K562 (cell line): ENCODE data around the gene RGS8.

Source experiments
- BHLHE40 ChIP-seq: IDR thresholded peaks from 2 replicates; pipeline ENCODE4 v1.6.1; 2011; ENCODE audit warnings: low read length, improper control_type of control experiment
- BMI1 ChIP-seq: fragments of 150-350 bp; IDR thresholded peaks from 2 replicates; pipeline ENCODE4 v1.6.1; 2014; ENCODE audit warnings: low read length
- BRF1 ChIP-seq: IDR thresholded peaks from 3 replicates; pipeline ENCODE4 v1.6.1; 2011; ENCODE audit warnings: borderline replicate concordance, mild to moderate bottlenecking; ENCODE audit not compliant: insufficient read length; ENCODE audit errors: extremely low read depth
- FOXK2 ChIP-seq, 2 experiments: fragments of 450-650 bp; IDR thresholded peaks in 1 of 2; conservative IDR thresholded peaks in 1 of 2; 2 replicates each; pipeline ENCODE4 v1.6.1; 2016; ENCODE audit warnings: low read depth in 2 of 2, mild to moderate bottlenecking in 1 of 2
- KLF16 ChIP-seq: IDR thresholded peaks from 2 replicates; pipeline ENCODE4 v1.6.1; 2016; ENCODE audit warnings: antibody characterized with exemption
- ZNF146 ChIP-seq: IDR thresholded peaks from one replicate; pipeline ENCODE4 v1.6.1; 2018; ENCODE audit warnings: missing compliant biosample characterization; ENCODE audit not compliant: unreplicated experiment

DNA sequence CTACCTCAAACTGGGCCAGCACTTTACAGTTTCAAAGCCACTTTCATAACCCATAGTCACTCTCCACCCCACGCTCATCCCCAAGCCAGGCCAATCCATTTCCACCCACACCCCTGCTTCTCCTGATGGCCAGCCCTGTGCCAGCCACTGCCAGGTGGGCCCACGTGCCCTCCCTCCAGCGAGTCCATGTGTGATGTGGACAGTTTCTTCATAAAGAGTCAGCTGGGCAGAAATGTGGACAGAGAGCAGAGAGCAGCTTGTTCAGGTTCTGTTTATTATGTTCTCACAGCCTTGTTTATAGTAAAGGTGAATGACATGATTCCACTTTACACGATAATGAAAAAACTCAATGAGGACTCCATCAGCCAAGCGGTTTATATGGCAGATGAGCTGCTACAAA lies 42.8 kb downstream of the RGS8 start:
- TF ChIP-seq BHLHE40 (no peak), FOXK2 (conservative IDR thresholded peaks at IDR 0.05 in 1 of 2, IDR thresholded peaks at IDR 0.05 in 1 of 2; ENCODE audit: low read depth in 2 of 2) (no peak), BMI1 (no peak), ZNF146 (no peak), BRF1 (no peak), KLF16 (no peak)
